HepG2 (cell line): ENCODE data around the gene HSPB6. TPM values are rescaled to one million over a fixed set of nuclear protein-coding genes. Genes with fewer than 3 reads are reported as not detected.
A peak's percentile ranks its signal among the peaks of the same experiment; 100 is the strongest.

Experiments used
- ATAC-seq: fragments of 200-7000 bp; cut with Tn5 transposase; 3 replicates; pipeline ENCODE4 v1.9.1; 2020; ENCODE audit warnings: mild to moderate bottlenecking, moderate library complexity
- BruUV-seq: library from RNA; stranded (reverse); fragments of 400-500 nt; replicated peaks from 2 replicates; lab custom pipeline; 2021; lab: Mats Ljungman, UMichigan
- CTCF ChIA-PET: fragments of 300-600 bp; formaldehyde crosslinking; extraction: SDS; loops from one replicate; lab custom pipeline; 2021; ENCODE audit warnings: low total read pairs, inconsistent platforms, low intra/inter-chr PET ratio; lab: Yijun Ruan, JAX
- POLR2A ChIA-PET: fragments of 350-600 bp; sonication (Branson Sonifier 250); formaldehyde crosslinking; loops from one replicate; lab custom pipeline; 2020; ENCODE audit warnings: antibody characterized with exemption, inconsistent platforms; lab: Yijun Ruan, JAX
- DNase-seq: peaks from one replicate; pipeline ENCODE4 v3.0.0-alpha.2; 2015; ENCODE audit warnings: low spot score
- FAIRE-seq: peaks from 3 replicates; lab custom pipeline; 2011; peaks lifted over from hg19 to GRCh38; lab: Jason Lieb, UNC
- H2AFZ ChIP-seq: one replicate; pipeline ENCODE4 v1.6.1; 2011; ENCODE audit warnings: low read length, inconsistent platforms
- H3K27ac ChIP-seq: fragments of 300-600 bp; 3 replicates; pipeline ENCODE4 v1.8.0; 2011; ENCODE audit warnings: mixed run types, mild to moderate bottlenecking, mixed read lengths, low read length, inconsistent platforms; ENCODE audit not compliant: insufficient read depth; ENCODE audit errors: extremely low read length
- H3K27me3 ChIP-seq, 2 experiments: fragments of 200-600 bp in 1 of 2; 2 replicates in 1 of 2; 3 replicates in 1 of 2; pipeline versions ENCODE4 v1.6.0 to v1.8.0; 2011; ENCODE audit warnings: low read length in 2 of 2, mild to moderate bottlenecking in 2 of 2, moderate library complexity in 2 of 2, inconsistent platforms in 1 of 2; ENCODE audit not compliant: insufficient read depth in 2 of 2, control insufficient read depth in 1 of 2
- H3K36me3 ChIP-seq, 2 experiments: fragments of 200-600 bp in 1 of 2; replicated peaks in 1 of 2; 2 replicates in 1 of 2; 3 replicates in 1 of 2; pipeline versions ENCODE4 v1.5.1 to v1.8.0; 2011; ENCODE audit warnings: low read length in 2 of 2, inconsistent platforms in 1 of 2; ENCODE audit not compliant: insufficient read depth in 2 of 2, control insufficient read depth in 1 of 2
- H3K4me1 ChIP-seq: 2 replicates; pipeline ENCODE4 v1.5.1; 2012; ENCODE audit warnings: low read length, inconsistent platforms; ENCODE audit not compliant: insufficient read depth
- H3K4me2 ChIP-seq: 2 replicates; pipeline ENCODE4 v1.6.0; 2011; ENCODE audit warnings: low read depth, low read length, inconsistent platforms
- H3K4me3 ChIP-seq, 3 experiments: fragments of 200-600 bp in 1 of 3; sonication (generic), shearing (Covaris generic) in 1 of 3; replicated peaks in 1 of 3; 2 replicates each; pipeline ENCODE4 v1.5.1; 2011 to 2016; ENCODE audit warnings: low read length in 3 of 3, inconsistent platforms in 2 of 3, low read depth in 2 of 3, mild to moderate bottlenecking in 2 of 3, control low read depth in 1 of 3, mixed read lengths in 1 of 3; ENCODE audit not compliant: insufficient read depth in 1 of 3
- H3K79me2 ChIP-seq: one replicate; pipeline ENCODE4 v1.6.1; 2011; ENCODE audit warnings: low read length, inconsistent platforms; ENCODE audit not compliant: insufficient read depth
- H3K9ac ChIP-seq: 2 replicates; pipeline ENCODE4 v1.6.0; 2011; ENCODE audit warnings: mild to moderate bottlenecking, low read depth, low read length, inconsistent platforms; ENCODE audit not compliant: insufficient read depth
- H3K9me3 ChIP-seq: 2 replicates; pipeline ENCODE4 v1.5.1; 2012; ENCODE audit warnings: mild to moderate bottlenecking, low read length
- H4K20me1 ChIP-seq: 2 replicates; pipeline ENCODE4 v1.6.0; 2011; ENCODE audit warnings: inconsistent platforms, mild to moderate bottlenecking, low read length, moderate library complexity; ENCODE audit not compliant: insufficient read depth
- ISL2 ChIP-seq: sonication (generic); formaldehyde crosslinking; IDR thresholded peaks from 2 replicates; pipeline ENCODE4 v1.5.0; 2020; ENCODE audit warnings: missing genetic modification reagents
- SP4 ChIP-seq: sonication (generic); formaldehyde crosslinking; IDR thresholded peaks from 2 replicates; pipeline ENCODE4 v1.8.1; 2023; ENCODE audit warnings: mild to moderate bottlenecking, missing genetic modification reagents
- TMF1 ChIP-seq: sonication (generic); formaldehyde crosslinking; IDR thresholded peaks from 2 replicates; pipeline ENCODE4 v1.8.1; 2022; ENCODE audit warnings: low read depth, missing genetic modification reagents
- ZBTB33 ChIP-seq: sonication (generic); formaldehyde crosslinking; IDR thresholded peaks from 2 replicates; pipeline ENCODE4 v1.4.0; 2020; ENCODE audit warnings: missing genetic modification reagents
- WGBS: methylation state at CpG from one replicate; pipeline ENCODE4 v1.1.6; 2017; ENCODE audit warnings: low lambda C conversion rate; 5-methylcytosine and 5-hydroxymethylcytosine counted together
- in situ Hi-C: cut with HindIII; loops from 2 replicates; pipeline ENCODE4 v1.10.0; 2017; ENCODE audit warnings: low pct_unique_long_range_greater_than_20kb; ENCODE audit not compliant: extremely low pct_ligation_motif_present
- intact Hi-C: fragments of 100-400 bp; cut with micrococcal nuclease; formaldehyde crosslinking; loops from one replicate; pipeline ENCODE4 v1.10.0; 2022; ENCODE audit not compliant: unreplicated experiment
- polyA plus RNA-seq, 8 experiments: library from polyadenylated mRNA; depleted of rRNA in 3 of 8; stranded (reverse) in 7 of 8; unstranded in 1 of 8; fragments of >200 nt; fragmentation: Illumina TruSeq in 4 of 8; extraction: Trizol in 4 of 8; gene quantifications; 2 replicates each; pipeline versions ENCODE4 v1.2.1 to v1.2.3, GENCODE V29; 2011 to 2016; ENCODE audit warnings: low read depth in 4 of 8, missing spikeins in 1 of 8, mixed read lengths in 1 of 8; ENCODE audit not compliant: insufficient read depth in 1 of 8
- total RNA-seq, 5 experiments: library from RNA; depleted of rRNA; stranded (reverse); fragments of >200 nt; fragmentation: Illumina TruSeq; extraction: Trizol; gene quantifications; 2 replicates each; pipeline ENCODE4 v1.2.3, GENCODE V29; 2016; ENCODE audit warnings: low read depth in 1 of 5
- TF ChIP-seq, protein P1 (sequence below): sonication (generic); formaldehyde crosslinking; IDR thresholded peaks from 2 replicates; pipeline ENCODE4 v1.4.0; 2020; ENCODE audit warnings: mild to moderate bottlenecking, missing genetic modification reagents

Gene HSPB6
- total and polyA plus RNA-seq, 2 of the 13 experiments (the other 11 are each of a cell fraction or from before 2014, with no cell fraction given), result 0.18 TPM; not detected in 1

- TF ChIP-seq, protein P1, sequence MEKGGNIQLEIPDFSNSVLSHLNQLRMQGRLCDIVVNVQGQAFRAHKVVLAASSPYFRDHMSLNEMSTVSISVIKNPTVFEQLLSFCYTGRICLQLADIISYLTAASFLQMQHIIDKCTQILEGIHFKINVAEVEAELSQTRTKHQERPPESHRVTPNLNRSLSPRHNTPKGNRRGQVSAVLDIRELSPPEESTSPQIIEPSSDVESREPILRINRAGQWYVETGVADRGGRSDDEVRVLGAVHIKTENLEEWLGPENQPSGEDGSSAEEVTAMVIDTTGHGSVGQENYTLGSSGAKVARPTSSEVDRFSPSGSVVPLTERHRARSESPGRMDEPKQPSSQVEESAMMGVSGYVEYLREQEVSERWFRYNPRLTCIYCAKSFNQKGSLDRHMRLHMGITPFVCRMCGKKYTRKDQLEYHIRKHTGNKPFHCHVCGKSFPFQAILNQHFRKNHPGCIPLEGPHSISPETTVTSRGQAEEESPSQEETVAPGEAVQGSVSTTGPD (CRISPR knock-in tag), result peak; percentile 37; the same call in 1 of the 2 replicates
- TF ChIP-seq SP4, result no peak
- TF ChIP-seq TMF1, result no peak
These were observed 10.7 kb upstream of the HSPB6 start (continued) for GRCh38 chr19:35767288-35768081.

- ChIA-PET CTCF (no interaction called here), POLR2A (interaction anchor here (1.1 kb wide), 1 partner anchor 9 kb away, joined by 3 read pairs; no protein-coding TSS in a partner anchor)
- in situ Hi-C loops (no loop called here), intact Hi-C loops (no loop called here)
- H3K9me3 ChIP-seq, result no peaks in the 10 kb centered on the region
- H3K9ac ChIP-seq, result no peak overlapping the region
- no peaks in the 10 kb centered on the region for H3K79me2 ChIP-seq
- FAIRE-seq, result no peak
- no peak for DNase-seq
- H3K4me2 ChIP-seq, result no peak overlapping the region
- H4K20me1 ChIP-seq, result no peaks in the 10 kb centered on the region
- no TSS peak for BruUV-seq
- peak; percentile 8; the same call in 2 of the 3 replicates for ATAC-seq
- 88% methylated on average over 10 of the region's 11 CpGs for WGBS
- H2AFZ ChIP-seq, result no peak overlapping the region
- H3K27ac ChIP-seq, result no peak overlapping the region
- H3K27me3 ChIP-seq, result no peaks in the 10 kb centered on the region
- peaks cover 20% of the 10 kb centered on the region; the same call in 1 of the 2 replicates for H3K4me1 ChIP-seq
- peak; percentile 63; the same call in 1 of the 2 replicates for TF ChIP-seq ZBTB33 (CRISPR knock-in tag)
- TF ChIP-seq ISL2, result no peak
- TF ChIP-seq, all 625 proteins: peak for 1
- H3K36me3 ChIP-seq, result peaks cover 4 to 15% of the 10 kb centered on the region in 2 experiments; a peak in 4 of 5 replicates
- H3K4me3 ChIP-seq, result no peak overlapping the region
These were observed 9.8 kb upstream of the HSPB6 start for GRCh38 chr19:35766571-35767104.
